GM19328 (cell line): Measurements from ENCODE around the gene RAD51B.
A peak's percentile ranks its signal among the peaks of the same experiment; 100 is the strongest.

Experiments used
- ATAC-seq: cut with Tn5 transposase; IDR thresholded peaks from one replicate; pipeline ENCODE4 v1.9.1; 2021; ENCODE audit warnings: mild to moderate bottlenecking, moderate library complexity; ENCODE audit not compliant: unreplicated experiment

Gene RAD51B

GRCh38 chr14:67833403-67833802 lies 13.8 kb downstream of the RAD51B start:
- no peak for ATAC-seq

GRCh38 chr14:67835596-67835995 lies 16.0 kb downstream of the RAD51B start:
- ATAC-seq: no peak

GRCh38 chr14:67837011-67837624 lies 17.5 kb downstream of the RAD51B start:
- ATAC-seq: no peak

- ATAC-seq: no peak
These were observed 26.5 kb downstream of the RAD51B start for GRCh38 chr14:67846029-67846610.

- no peak for ATAC-seq
These were observed 30.7 kb downstream of the RAD51B start for GRCh38 chr14:67850066-67850830.

GRCh38 chr14:67851785-67852410 lies 32.3 kb downstream of the RAD51B start:
- no peak for ATAC-seq

GRCh38 chr14:67852926-67853604 lies 33.5 kb downstream of the RAD51B start:
- ATAC-seq: no peak

GRCh38 chr14:67853715-67854114 lies 34.1 kb downstream of the RAD51B start:
- ATAC-seq: no peak

- no peak for ATAC-seq
These were observed 37.2 kb downstream of the RAD51B start for GRCh38 chr14:67856827-67857226.

GRCh38 chr14:67857778-67858350 lies 38.3 kb downstream of the RAD51B start:
- ATAC-seq: no peak

- no peak for ATAC-seq
These were observed 39.7 kb downstream of the RAD51B start for GRCh38 chr14:67859169-67859749.

GRCh38 chr14:67863223-67863622 lies 43.6 kb downstream of the RAD51B start:
- no peak for ATAC-seq

GRCh38 chr14:67875175-67876006 lies 55.8 kb downstream of the RAD51B start:
- no peak for ATAC-seq

- ATAC-seq: no peak
These were observed 59.4 kb downstream of the RAD51B start for GRCh38 chr14:67879026-67879425.

GRCh38 chr14:67881225-67881624 lies 61.6 kb downstream of the RAD51B start:
- ATAC-seq: peak; percentile 92

- ATAC-seq: no peak
These were observed 63.5 kb downstream of the RAD51B start for GRCh38 chr14:67882986-67883555.

GRCh38 chr14:67883717-67884116 lies 64.1 kb downstream of the RAD51B start:
- ATAC-seq: no peak

- no peak for ATAC-seq
These were observed 66.6 kb downstream of the RAD51B start for GRCh38 chr14:67886191-67886590.

GRCh38 chr14:67887478-67887877 lies 67.9 kb downstream of the RAD51B start:
- ATAC-seq: no peak
